Neural crest cell (in vitro differentiated cells): ENCODE results near the gene GPR35. TPM values are rescaled to one million over a fixed set of nuclear protein-coding genes. Genes with fewer than 3 reads are reported as not detected.

Source experiments
- DNase-seq: peaks from one replicate; pipeline ENCODE4 v3.0.0; 2021; ENCODE audit warnings: low read depth, mixed read lengths, low spot score
- H3K27ac Mint-ChIP-seq: one replicate; pipeline ENCODE4 v1.8.0; 2021; ENCODE audit warnings: mild to moderate bottlenecking, mixed read lengths; ENCODE audit not compliant: unreplicated experiment
- H3K27me3 Mint-ChIP-seq: 2 replicates; pipeline ENCODE4 v1.8.0; 2021; ENCODE audit warnings: low read depth, mild to moderate bottlenecking, mixed read lengths
- H3K36me3 Mint-ChIP-seq: 2 replicates; pipeline ENCODE4 v1.8.0; 2021; ENCODE audit warnings: low read depth, mild to moderate bottlenecking, mixed read lengths
- H3K4me1 Mint-ChIP-seq: 2 replicates; pipeline ENCODE4 v1.8.0; 2021; ENCODE audit warnings: mixed read lengths
- H3K4me3 Mint-ChIP-seq: one replicate; pipeline ENCODE4 v1.8.0; 2021; ENCODE audit warnings: mild to moderate bottlenecking, mixed read lengths
- H3K9me3 Mint-ChIP-seq: 2 replicates; pipeline ENCODE4 v1.8.0; 2021; ENCODE audit warnings: mixed read lengths
- CTCF ChIP-seq: fragments of 200-600 bp; sonication (generic); conservative IDR thresholded peaks from 2 replicates; pipeline ENCODE4 v1.5.0; 2021; ENCODE audit warnings: antibody characterized with exemption, mild to moderate bottlenecking
- total RNA-seq: library from RNA; stranded (reverse); gene quantifications from 2 replicates; pipeline ENCODE4 v1.2.1, GENCODE V29; 2021

GPR35 gene
- total RNA-seq, 1 donor from 2014 or later = 1.7 TPM

DNA sequence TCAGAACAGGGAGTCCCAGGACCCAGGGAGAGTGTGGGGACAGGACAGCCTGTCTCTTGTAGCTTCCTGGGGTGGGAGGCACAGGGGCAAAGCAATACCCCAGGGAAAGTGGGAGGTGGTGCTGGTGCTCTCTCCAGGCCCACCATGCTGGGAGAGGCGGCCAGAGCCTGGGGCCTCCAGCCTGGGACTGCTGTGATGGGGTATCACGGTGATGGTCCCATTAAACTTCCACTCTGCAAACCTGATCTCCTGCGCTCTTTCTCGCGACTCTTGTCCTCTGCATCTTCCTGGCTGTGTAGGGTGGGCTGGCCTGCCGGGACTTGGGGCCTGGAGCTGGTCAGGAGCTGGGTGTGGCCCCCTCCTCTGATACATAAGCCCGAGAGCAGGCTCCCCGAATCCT lies 46.8 kb upstream of the GPR35 start:
- peaks cover 5% of the 10 kb centered on the region for H3K36me3 Mint-ChIP-seq
- no peak for TF ChIP-seq CTCF
- peak overlapping the region; percentile 47 for H3K4me3 Mint-ChIP-seq
- no peaks in the 10 kb centered on the region for H3K9me3 Mint-ChIP-seq
- DNase-seq = no peak
- H3K4me1 Mint-ChIP-seq = peaks cover 22% of the 10 kb centered on the region
- H3K27me3 Mint-ChIP-seq = no peaks in the 10 kb centered on the region
- no peak overlapping the region for H3K27ac Mint-ChIP-seq

- no peak overlapping the region for H3K4me3 Mint-ChIP-seq
- H3K36me3 Mint-ChIP-seq = peaks cover 5% of the 10 kb centered on the region
- peak overlapping the region; percentile 12 for H3K27ac Mint-ChIP-seq
- no peaks in the 10 kb centered on the region for H3K9me3 Mint-ChIP-seq
- peaks cover 22% of the 10 kb centered on the region for H3K4me1 Mint-ChIP-seq
- TF ChIP-seq CTCF = no peak
- no peak for DNase-seq
- H3K27me3 Mint-ChIP-seq = no peaks in the 10 kb centered on the region
These were observed 46.1 kb upstream of the GPR35 start for GRCh38 chr2:240579071-240579762.

- Mint-ChIP-seq H3K27ac (peak overlapping the region; percentile 13), H3K27me3 (no peaks in the 10 kb centered on the region), H3K36me3 (peaks cover 5% of the 10 kb centered on the region), H3K4me3 (peak overlapping the region; percentile 58), H3K9me3 (no peaks in the 10 kb centered on the region), H3K4me1 (peaks cover 29% of the 10 kb centered on the region)
- DNase-seq = no peak
- TF ChIP-seq CTCF = no peak
These were observed 45.3 kb upstream of the GPR35 start for GRCh38 chr2:240579771-240580614.

- H3K36me3 Mint-ChIP-seq = peaks cover 5% of the 10 kb centered on the region
- H3K4me3 Mint-ChIP-seq = peak overlapping the region; percentile 69
- no peak overlapping the region for H3K27ac Mint-ChIP-seq
- no peaks in the 10 kb centered on the region for H3K9me3 Mint-ChIP-seq
- no peak for TF ChIP-seq CTCF
- H3K27me3 Mint-ChIP-seq = no peaks in the 10 kb centered on the region
- H3K4me1 Mint-ChIP-seq = peaks cover 37% of the 10 kb centered on the region
- no peak for DNase-seq
These were observed 43.5 kb upstream of the GPR35 start for GRCh38 chr2:240581811-240582210.

DNA sequence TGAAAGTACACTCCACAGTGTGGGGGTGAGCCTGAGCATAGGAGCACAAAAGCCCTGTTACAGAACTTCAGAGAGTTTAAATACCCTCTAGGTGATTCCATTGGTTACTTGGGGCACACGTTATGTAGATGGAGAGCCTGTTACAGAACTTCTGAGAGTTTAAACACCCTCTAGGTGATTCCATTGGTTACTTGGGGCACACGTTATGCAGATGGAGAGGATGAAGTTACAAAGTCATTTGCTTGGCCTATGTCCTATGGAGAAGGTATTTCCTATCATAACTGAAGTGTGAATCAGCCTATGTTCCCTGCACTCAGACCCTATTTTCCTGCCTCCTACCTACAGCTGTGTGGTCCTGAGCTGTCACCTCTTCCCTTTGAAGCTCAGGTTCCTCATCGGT lies 42.5 kb upstream of the GPR35 start:
- Mint-ChIP-seq H3K4me3 (peak overlapping the region; percentile 69), H3K27me3 (no peaks in the 10 kb centered on the region), H3K36me3 (peaks cover 5% of the 10 kb centered on the region), H3K4me1 (peaks cover 44% of the 10 kb centered on the region), H3K9me3 (no peaks in the 10 kb centered on the region), H3K27ac (no peak overlapping the region)
- DNase-seq = no peak
- no peak for TF ChIP-seq CTCF
